K562 (cell line): ENCODE data around the gene NAT14.

Source experiments
- CEBPB ChIP-seq: fragments of 450-650 bp; IDR thresholded peaks from 2 replicates; pipeline ENCODE4 v1.6.1; 2016; ENCODE audit warnings: missing genetic modification characterization, missing compliant biosample characterization
- ESRRA ChIP-seq: fragments of 450-650 bp; IDR thresholded peaks from 2 replicates; pipeline ENCODE4 v1.6.1; 2014; ENCODE audit warnings: low read depth, mild to moderate bottlenecking, moderate library complexity, borderline replicate concordance
- LEF1 ChIP-seq: fragments of 450-650 bp; IDR thresholded peaks from 2 replicates; pipeline ENCODE4 v1.6.1; 2016; ENCODE audit warnings: mild to moderate bottlenecking
- MCM5 ChIP-seq: fragments of 450-650 bp; IDR thresholded peaks from 2 replicates; pipeline ENCODE4 v1.6.1; 2016; ENCODE audit warnings: low read depth
- NFXL1 ChIP-seq: fragments of 450-650 bp; formaldehyde crosslinking; IDR thresholded peaks from 2 replicates; pipeline ENCODE4 v1.4.0; 2021; ENCODE audit warnings: mild to moderate bottlenecking
- SIN3A ChIP-seq, 2 experiments: fragments of 150-350 bp in 1 of 2; IDR thresholded peaks; 2 replicates each; pipeline ENCODE4 v1.6.1; 2011 to 2016; ENCODE audit warnings: borderline replicate concordance in 2 of 2, low read depth in 2 of 2, low read length in 2 of 2, mild to moderate bottlenecking in 2 of 2, moderate library complexity in 2 of 2; ENCODE audit not compliant: control insufficient read depth in 1 of 2
- STAT5B ChIP-seq: fragments of 250-450 bp; sonication (Bioruptor Pico); IDR thresholded peaks from 2 replicates; pipeline ENCODE4 v1.8.0; 2021; ENCODE audit warnings: mild to moderate bottlenecking, inconsistent platforms
- ZC3H11A ChIP-seq: IDR thresholded peaks from 2 replicates; pipeline ENCODE4 v1.6.1; 2012; ENCODE audit warnings: low read depth, low read length, improper control_type of control experiment
- TF ChIP-seq, protein P1 (sequence below), 2 experiments: fragments of 450-650 bp in 1 of 2; IDR thresholded peaks; 2 replicates each; pipeline ENCODE4 v1.6.1; 2011 to 2017; ENCODE audit warnings: low read depth in 2 of 2, antibody characterized with exemption in 1 of 2, borderline replicate concordance in 1 of 2, low read length in 1 of 2, mild to moderate bottlenecking in 1 of 2, mixed read lengths in 1 of 2; ENCODE audit not compliant: control insufficient read depth in 1 of 2
- TF ChIP-seq, protein P2 (sequence below), 3 experiments: fragments of 200-800 bp in 1 of 3; fragments of 250-450 bp in 1 of 3; fragments of 450-650 bp in 1 of 3; sonication (Bioruptor Pico) in 1 of 3; sonication (Bioruptor generic) in 1 of 3; formaldehyde crosslinking in 1 of 3; IDR thresholded peaks; 2 replicates each; pipeline versions ENCODE4 v1.6.1 to v1.8.0; 2016 to 2022; ENCODE audit warnings: mild to moderate bottlenecking in 2 of 3, missing genetic modification characterization in 2 of 3, missing compliant biosample characterization in 1 of 3, moderate library complexity in 1 of 3
- TF ChIP-seq, protein P3 (sequence below): fragments of 250-450 bp; sonication (Bioruptor Pico); IDR thresholded peaks from 2 replicates; pipeline ENCODE4 v1.5.0; 2020; ENCODE audit warnings: mild to moderate bottlenecking
- TF ChIP-seq, protein P4 (sequence below): sonication (generic); formaldehyde crosslinking; IDR thresholded peaks from 2 replicates; pipeline ENCODE4 v1.8.1; 2023; ENCODE audit warnings: mild to moderate bottlenecking, missing genetic modification reagents
- TF ChIP-seq, protein P5 (sequence below): IDR thresholded peaks from 2 replicates; pipeline ENCODE4 v1.6.1; 2016; ENCODE audit warnings: missing genetic modification characterization, missing compliant biosample characterization

DNA sequence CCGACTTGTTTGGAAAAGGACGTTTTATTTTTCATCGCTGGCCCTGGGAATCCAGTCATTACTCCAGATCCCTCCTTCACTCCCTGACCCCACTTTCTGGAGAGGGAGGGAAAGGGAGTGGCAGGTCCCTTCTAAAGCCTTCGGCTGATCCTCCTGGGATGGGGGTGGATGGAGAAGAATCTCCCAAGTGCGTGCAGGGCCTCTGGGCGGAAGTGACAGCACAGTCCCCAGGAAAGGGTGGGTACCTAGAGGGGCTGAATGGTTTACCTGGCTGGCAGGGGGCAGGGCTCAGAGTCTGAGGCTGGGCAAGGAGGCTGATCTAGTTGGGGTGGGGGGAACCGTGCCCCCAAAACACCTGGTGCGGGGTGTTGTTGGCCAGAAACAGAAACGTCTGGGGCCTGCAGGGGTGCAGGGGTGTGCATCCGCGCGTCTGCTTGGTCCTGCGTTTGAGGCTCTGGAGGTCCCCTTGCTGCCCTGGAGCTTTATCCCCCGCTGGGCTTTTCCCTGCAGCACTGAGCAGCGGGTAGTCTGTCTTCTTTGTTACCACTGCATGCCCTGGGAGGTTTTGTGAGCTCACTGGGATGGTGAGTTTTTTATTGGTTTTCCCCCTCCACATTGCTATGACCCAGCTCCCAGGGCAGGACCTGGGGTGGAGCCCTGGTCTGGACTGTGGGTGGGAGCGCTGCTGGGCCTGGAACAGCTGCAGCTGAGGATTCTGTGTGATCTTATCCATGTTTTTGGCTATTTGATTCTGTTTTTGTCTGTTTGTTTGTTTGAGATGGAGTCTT is 11.6 kb upstream of the NAT14 start:
- TF ChIP-seq ESRRA (no peak), CEBPB (no peak), NFXL1 (no peak), MCM5 (no peak), STAT5B (CRISPR knock-in tag) (no peak), ZC3H11A (no peak), LEF1 (no peak), SIN3A (IDR thresholded peaks at IDR 0.05; ENCODE audit: borderline replicate concordance in 2 of 2, control insufficient read depth in 1 of 2, low read depth in 2 of 2, low read length in 2 of 2) (no peak)
- TF ChIP-seq, protein P1, sequence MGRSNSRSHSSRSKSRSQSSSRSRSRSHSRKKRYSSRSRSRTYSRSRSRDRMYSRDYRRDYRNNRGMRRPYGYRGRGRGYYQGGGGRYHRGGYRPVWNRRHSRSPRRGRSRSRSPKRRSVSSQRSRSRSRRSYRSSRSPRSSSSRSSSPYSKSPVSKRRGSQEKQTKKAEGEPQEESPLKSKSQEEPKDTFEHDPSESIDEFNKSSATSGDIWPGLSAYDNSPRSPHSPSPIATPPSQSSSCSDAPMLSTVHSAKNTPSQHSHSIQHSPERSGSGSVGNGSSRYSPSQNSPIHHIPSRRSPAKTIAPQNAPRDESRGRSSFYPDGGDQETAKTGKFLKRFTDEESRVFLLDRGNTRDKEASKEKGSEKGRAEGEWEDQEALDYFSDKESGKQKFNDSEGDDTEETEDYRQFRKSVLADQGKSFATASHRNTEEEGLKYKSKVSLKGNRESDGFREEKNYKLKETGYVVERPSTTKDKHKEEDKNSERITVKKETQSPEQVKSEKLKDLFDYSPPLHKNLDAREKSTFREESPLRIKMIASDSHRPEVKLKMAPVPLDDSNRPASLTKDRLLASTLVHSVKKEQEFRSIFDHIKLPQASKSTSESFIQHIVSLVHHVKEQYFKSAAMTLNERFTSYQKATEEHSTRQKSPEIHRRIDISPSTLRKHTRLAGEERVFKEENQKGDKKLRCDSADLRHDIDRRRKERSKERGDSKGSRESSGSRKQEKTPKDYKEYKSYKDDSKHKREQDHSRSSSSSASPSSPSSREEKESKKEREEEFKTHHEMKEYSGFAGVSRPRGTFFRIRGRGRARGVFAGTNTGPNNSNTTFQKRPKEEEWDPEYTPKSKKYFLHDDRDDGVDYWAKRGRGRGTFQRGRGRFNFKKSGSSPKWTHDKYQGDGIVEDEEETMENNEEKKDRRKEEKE (IDR thresholded peaks at IDR 0.05; ENCODE audit: borderline replicate concordance in 1 of 2, control insufficient read depth in 1 of 2, low read depth in 2 of 2, low read length in 1 of 2), result no peak
- TF ChIP-seq, protein P2, sequence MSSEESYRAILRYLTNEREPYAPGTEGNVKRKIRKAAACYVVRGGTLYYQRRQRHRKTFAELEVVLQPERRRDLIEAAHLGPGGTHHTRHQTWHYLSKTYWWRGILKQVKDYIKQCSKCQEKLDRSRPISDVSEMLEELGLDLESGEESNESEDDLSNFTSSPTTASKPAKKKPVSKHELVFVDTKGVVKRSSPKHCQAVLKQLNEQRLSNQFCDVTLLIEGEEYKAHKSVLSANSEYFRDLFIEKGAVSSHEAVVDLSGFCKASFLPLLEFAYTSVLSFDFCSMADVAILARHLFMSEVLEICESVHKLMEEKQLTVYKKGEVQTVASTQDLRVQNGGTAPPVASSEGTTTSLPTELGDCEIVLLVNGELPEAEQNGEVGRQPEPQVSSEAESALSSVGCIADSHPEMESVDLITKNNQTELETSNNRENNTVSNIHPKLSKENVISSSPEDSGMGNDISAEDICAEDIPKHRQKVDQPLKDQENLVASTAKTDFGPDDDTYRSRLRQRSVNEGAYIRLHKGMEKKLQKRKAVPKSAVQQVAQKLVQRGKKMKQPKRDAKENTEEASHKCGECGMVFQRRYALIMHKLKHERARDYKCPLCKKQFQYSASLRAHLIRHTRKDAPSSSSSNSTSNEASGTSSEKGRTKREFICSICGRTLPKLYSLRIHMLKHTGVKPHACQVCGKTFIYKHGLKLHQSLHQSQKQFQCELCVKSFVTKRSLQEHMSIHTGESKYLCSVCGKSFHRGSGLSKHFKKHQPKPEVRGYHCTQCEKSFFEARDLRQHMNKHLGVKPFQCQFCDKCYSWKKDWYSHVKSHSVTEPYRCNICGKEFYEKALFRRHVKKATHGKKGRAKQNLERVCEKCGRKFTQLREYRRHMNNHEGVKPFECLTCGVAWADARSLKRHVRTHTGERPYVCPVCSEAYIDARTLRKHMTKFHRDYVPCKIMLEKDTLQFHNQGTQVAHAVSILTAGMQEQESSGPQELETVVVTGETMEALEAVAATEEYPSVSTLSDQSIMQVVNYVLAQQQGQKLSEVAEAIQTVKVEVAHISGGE (CRISPR knock-in tag; IDR thresholded peaks at IDR 0.05), result no peak
- TF ChIP-seq, protein P3, sequence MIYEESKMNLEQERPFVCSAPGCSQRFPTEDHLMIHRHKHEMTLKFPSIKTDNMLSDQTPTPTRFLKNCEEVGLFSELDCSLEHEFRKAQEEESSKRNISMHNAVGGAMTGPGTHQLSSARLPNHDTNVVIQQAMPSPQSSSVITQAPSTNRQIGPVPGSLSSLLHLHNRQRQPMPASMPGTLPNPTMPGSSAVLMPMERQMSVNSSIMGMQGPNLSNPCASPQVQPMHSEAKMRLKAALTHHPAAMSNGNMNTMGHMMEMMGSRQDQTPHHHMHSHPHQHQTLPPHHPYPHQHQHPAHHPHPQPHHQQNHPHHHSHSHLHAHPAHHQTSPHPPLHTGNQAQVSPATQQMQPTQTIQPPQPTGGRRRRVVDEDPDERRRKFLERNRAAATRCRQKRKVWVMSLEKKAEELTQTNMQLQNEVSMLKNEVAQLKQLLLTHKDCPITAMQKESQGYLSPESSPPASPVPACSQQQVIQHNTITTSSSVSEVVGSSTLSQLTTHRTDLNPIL, result no peak
- TF ChIP-seq, protein P4, sequence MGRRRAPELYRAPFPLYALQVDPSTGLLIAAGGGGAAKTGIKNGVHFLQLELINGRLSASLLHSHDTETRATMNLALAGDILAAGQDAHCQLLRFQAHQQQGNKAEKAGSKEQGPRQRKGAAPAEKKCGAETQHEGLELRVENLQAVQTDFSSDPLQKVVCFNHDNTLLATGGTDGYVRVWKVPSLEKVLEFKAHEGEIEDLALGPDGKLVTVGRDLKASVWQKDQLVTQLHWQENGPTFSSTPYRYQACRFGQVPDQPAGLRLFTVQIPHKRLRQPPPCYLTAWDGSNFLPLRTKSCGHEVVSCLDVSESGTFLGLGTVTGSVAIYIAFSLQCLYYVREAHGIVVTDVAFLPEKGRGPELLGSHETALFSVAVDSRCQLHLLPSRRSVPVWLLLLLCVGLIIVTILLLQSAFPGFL (CRISPR knock-in tag), result no peak
- TF ChIP-seq, protein P5, sequence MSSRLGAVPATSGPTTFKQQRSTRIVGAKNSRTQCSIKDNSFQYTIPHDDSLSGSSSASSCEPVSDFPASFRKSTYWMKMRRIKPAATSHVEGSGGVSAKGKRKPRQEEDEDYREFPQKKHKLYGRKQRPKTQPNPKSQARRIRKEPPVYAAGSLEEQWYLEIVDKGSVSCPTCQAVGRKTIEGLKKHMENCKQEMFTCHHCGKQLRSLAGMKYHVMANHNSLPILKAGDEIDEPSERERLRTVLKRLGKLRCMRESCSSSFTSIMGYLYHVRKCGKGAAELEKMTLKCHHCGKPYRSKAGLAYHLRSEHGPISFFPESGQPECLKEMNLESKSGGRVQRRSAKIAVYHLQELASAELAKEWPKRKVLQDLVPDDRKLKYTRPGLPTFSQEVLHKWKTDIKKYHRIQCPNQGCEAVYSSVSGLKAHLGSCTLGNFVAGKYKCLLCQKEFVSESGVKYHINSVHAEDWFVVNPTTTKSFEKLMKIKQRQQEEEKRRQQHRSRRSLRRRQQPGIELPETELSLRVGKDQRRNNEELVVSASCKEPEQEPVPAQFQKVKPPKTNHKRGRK (tag), result no peak
